ENCODE results near the gene HDAC5.
"Not testable (repeated sequence)": the region's sequence is repeated elsewhere in the genome, so short reads cannot be mapped to it uniquely, and the experiment has no call there.

The HDAC5 gene

GRCh38 chr17:44123356-44124117 lies at the start of gene HDAC5:
TSS of gene HDAC5 (minus strand) at chr17:44123641. CDS start at chr17:44117515, 6,126 bp downstream.
- peak; percentile 94 for DNase-seq

- DNase-seq = no peak
Measured at GRCh38 chr17:44171931-44172455, 48.6 kb upstream of the HDAC5 start.

- DNase-seq = no peak
Measured at GRCh38 chr17:44170499-44171201, 47.2 kb upstream of the HDAC5 start, which contains the start of gene ASB16. TSS of gene ASB16 (plus strand) at chr17:44170704. CDS start at chr17:44170790, 86 bp downstream.

GRCh38 chr17:44170135-44170498 lies 46.7 kb upstream of the HDAC5 start:
- no peak for DNase-seq

- DNase-seq = no peak
Measured at GRCh38 chr17:44167181-44167861, 43.9 kb upstream of the HDAC5 start.

- DNase-seq = no peak
Measured at GRCh38 chr17:44164476-44164875, 41.0 kb upstream of the HDAC5 start.

- no peak for DNase-seq
Measured at GRCh38 chr17:44159519-44160210, 36.2 kb upstream of the HDAC5 start.

GRCh38 chr17:44155488-44155887 lies 32.0 kb upstream of the HDAC5 start:
- peak; percentile 79 for DNase-seq

- DNase-seq = no peak
Measured at GRCh38 chr17:44152875-44153274, 29.4 kb upstream of the HDAC5 start.

GRCh38 chr17:44149750-44150329 lies 26.4 kb upstream of the HDAC5 start:
- no peak for DNase-seq

- not testable (repeated sequence) for DNase-seq
Measured at GRCh38 chr17:44149066-44149465, 25.6 kb upstream of the HDAC5 start.

GRCh38 chr17:44147812-44148211 lies 24.4 kb upstream of the HDAC5 start:
- no peak for DNase-seq

- DNase-seq = no peak
Measured at GRCh38 chr17:44146375-44147346, 23.2 kb upstream of the HDAC5 start.

- no peak for DNase-seq
Measured at GRCh38 chr17:44144966-44145739, 21.7 kb upstream of the HDAC5 start.

- not testable (repeated sequence) for DNase-seq
Measured at GRCh38 chr17:44143921-44144320, 20.5 kb upstream of the HDAC5 start.

- DNase-seq = peak; percentile 79
Measured at GRCh38 chr17:44137891-44138709, 14.7 kb upstream of the HDAC5 start.

- DNase-seq = no peak
Measured at GRCh38 chr17:44134752-44135568, 11.5 kb upstream of the HDAC5 start.

GRCh38 chr17:44133918-44134476 lies 10.6 kb upstream of the HDAC5 start:
- no peak for DNase-seq
